Measurements from ENCODE around the gene CACNA2D3. TPM values are rescaled to one million over a fixed set of nuclear protein-coding genes. Genes with fewer than 3 reads are reported as not detected.

Gene CACNA2D3
- total RNA-seq, 8 experiments from 2014 or later, result 0.49 to 20.7 (median 9.7) TPM; not detected in 1

DNA sequence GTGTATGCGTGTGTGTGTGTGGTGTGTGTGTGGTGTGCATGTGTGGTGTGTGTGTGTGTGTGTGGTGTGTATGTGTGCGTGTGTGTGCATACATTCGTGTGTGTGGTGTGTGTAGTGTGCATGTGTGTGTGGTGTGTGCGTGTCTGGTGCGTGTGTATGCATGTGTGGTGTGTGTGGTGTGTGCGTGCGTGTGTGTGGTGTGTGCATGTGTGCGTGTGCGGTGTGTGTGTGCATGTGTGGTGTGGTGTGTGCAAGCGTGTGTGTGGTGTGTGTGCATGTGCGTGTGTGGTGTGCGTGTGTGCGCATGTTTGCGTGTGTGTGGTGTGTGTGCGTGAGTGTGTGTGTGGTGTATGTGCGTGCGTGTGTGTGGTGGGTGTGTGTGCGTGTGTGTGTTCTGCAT is 595.2 kb downstream of the CACNA2D3 start:
- WGBS, 10 experiments, result 67 to 100% (median 94%) methylated on average over 1 to 9 of the region's 18 CpGs; no CpG with 5 or more reads in 2 of the 10 experiments
- in situ Hi-C loops (cut with MboI; ENCODE audit: low pct_unique_long_range_greater_than_20kb in 2 of 9, low sequenced_read_pairs in 9 of 9, unreplicated experiment in 9 of 9), result no loop called here

GRCh38 chr3:54719914-54720313 is 597.6 kb downstream of the CACNA2D3 start:
- in situ Hi-C loops (cut with MboI; ENCODE audit: low pct_unique_long_range_greater_than_20kb in 2 of 9, low sequenced_read_pairs in 9 of 9, unreplicated experiment in 9 of 9), result no loop called here
- ATAC-seq (replicated peaks in 6 of 8), result no peak
- 13 to 100% (median 86%) methylated on average over 1 of the region's 1 CpG; no CpG with 5 or more reads in 1 of the 10 experiments for WGBS, 10 experiments

More for the DNA sequence above, 595.2 kb downstream of the CACNA2D3 start:
- ATAC-seq (replicated peaks in 6 of 8), result no peak
- H3K4me3 ChIP-seq, result no peak overlapping the region
- no peak overlapping the region for H3K27ac ChIP-seq
- no peaks in the 10 kb centered on the region for H3K4me1 ChIP-seq (replicated peaks in 1 of 2)

GRCh38 chr3:54720604-54721003 is 598.3 kb downstream of the CACNA2D3 start:
- no peak overlapping the region for H3K27ac ChIP-seq
- no peak overlapping the region for H3K4me3 ChIP-seq
- no peak for ATAC-seq (replicated peaks in 6 of 8)
- H3K4me1 ChIP-seq (replicated peaks in 1 of 2), result no peaks in the 10 kb centered on the region
- in situ Hi-C loops (cut with MboI; ENCODE audit: low pct_unique_long_range_greater_than_20kb in 2 of 9, low sequenced_read_pairs in 9 of 9, unreplicated experiment in 9 of 9), result no loop called here
- 0 to 100% (median 80%) methylated on average over 1 of the region's 1 CpG; no CpG with 5 or more reads in 1 of the 10 experiments for WGBS, 10 experiments

More at GRCh38 chr3:54719914-54720313, 597.6 kb downstream of the CACNA2D3 start:
- no peaks in the 10 kb centered on the region for H3K4me1 ChIP-seq (replicated peaks in 1 of 2)
- no peak overlapping the region for H3K4me3 ChIP-seq
- no peak overlapping the region for H3K27ac ChIP-seq

GRCh38 chr3:54731732-54732445 is 609.5 kb downstream of the CACNA2D3 start:
- no peak overlapping the region for H3K4me3 ChIP-seq
- WGBS, 10 experiments, result 42 to 96% (median 75%) methylated on average over 4 to 10 of the region's 10 CpGs
- in situ Hi-C loops (cut with MboI; ENCODE audit: low pct_unique_long_range_greater_than_20kb in 2 of 9, low sequenced_read_pairs in 9 of 9, unreplicated experiment in 9 of 9), result no loop called here
- peaks cover 0 to 2% of the 10 kb centered on the region in 2 donors for H3K4me1 ChIP-seq (replicated peaks in 1 of 2)
- ATAC-seq (replicated peaks in 6 of 8), result no peak
- H3K27ac ChIP-seq, result no peak overlapping the region

GRCh38 chr3:54733106-54734006 is 611.0 kb downstream of the CACNA2D3 start:
- no peak overlapping the region for H3K4me3 ChIP-seq
- 42 to 100% (median 71%) methylated on average over 1 to 11 of the region's 11 CpGs for whole genome bisulfite sequencing, 10 experiments
- peaks cover 0 to 2% of the 10 kb centered on the region in 2 donors for H3K4me1 ChIP-seq (replicated peaks in 1 of 2)
- no peak overlapping the region for H3K27ac ChIP-seq
- ATAC-seq (replicated peaks in 6 of 8), result peak in 1 of 8 experiments; percentile 52
- in situ Hi-C loops (cut with MboI; ENCODE audit: low pct_unique_long_range_greater_than_20kb in 2 of 9, low sequenced_read_pairs in 9 of 9, unreplicated experiment in 9 of 9), result no loop called here

- 0 to 100% (median 83%) methylated on average over 1 of the region's 1 CpG; no CpG with 5 or more reads in 2 of the 10 experiments for WGBS, 10 experiments
- in situ Hi-C loops (cut with MboI; ENCODE audit: low pct_unique_long_range_greater_than_20kb in 2 of 9, low sequenced_read_pairs in 9 of 9, unreplicated experiment in 9 of 9), result no loop called here
- Histone ChIP-seq H3K4me1 (replicated peaks in 1 of 2) (peaks cover 0 to 2% of the 10 kb centered on the region in 2 donors), H3K27ac (no peak overlapping the region), H3K4me3 (no peak overlapping the region)
- peak in 2 of 8 experiments; percentile 43 to 67 for ATAC-seq (replicated peaks in 6 of 8)
These were observed 614.1 kb downstream of the CACNA2D3 start for GRCh38 chr3:54736459-54736858.

DNA sequence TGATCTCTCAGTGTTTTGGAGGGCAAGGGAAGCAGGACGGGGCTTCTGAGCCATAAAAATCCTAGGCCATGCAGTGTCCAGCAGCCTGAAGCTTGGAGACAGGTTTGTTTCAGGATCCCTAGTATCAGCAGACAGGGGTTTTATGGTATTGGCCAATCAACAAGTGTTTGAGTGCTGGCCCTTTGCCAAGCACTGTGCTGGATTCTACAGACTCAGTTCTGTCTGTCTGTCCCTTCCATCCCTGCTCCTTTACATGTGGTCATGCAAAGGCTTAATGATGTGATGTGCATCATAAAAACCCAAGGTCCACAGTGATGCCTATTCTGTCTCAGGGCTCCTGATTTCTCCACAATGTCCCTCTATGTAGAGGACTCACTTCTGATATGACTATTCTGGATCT is 621.4 kb downstream of the CACNA2D3 start:
- no peak for ATAC-seq (replicated peaks in 6 of 8)
- 0 to 100% (median 60%) methylated on average over 1 of the region's 1 CpG; no CpG with 5 or more reads in 5 of the 10 experiments for WGBS, 10 experiments
- in situ Hi-C loops (cut with MboI; ENCODE audit: low pct_unique_long_range_greater_than_20kb in 2 of 9, low sequenced_read_pairs in 9 of 9, unreplicated experiment in 9 of 9), result no loop called here
- peaks cover 0 to 6% of the 10 kb centered on the region in 2 donors for H3K4me1 ChIP-seq (replicated peaks in 1 of 2)
- no peak overlapping the region for H3K27ac ChIP-seq
- no peak overlapping the region for H3K4me3 ChIP-seq

DNA sequence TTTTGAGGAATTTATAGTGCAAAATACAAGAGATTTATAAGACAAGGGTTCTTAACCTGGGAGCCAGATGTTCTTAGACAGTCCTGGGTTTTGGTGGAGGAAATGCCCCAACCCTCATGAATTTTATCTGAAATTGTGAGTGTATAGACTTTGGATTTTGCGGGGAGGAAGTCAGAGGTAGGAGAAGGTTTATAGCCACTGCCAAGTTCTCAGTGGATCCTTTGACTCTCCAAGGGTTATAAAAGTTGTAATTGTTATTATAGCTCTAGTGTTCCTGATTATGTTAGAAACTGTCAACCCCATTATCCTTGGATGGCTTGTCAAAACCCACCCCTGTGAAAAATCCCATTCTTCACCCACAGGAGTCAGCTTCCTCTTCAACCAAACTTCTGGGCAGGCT is 621.9 kb downstream of the CACNA2D3 start:
- in situ Hi-C loops (cut with MboI; ENCODE audit: low pct_unique_long_range_greater_than_20kb in 2 of 9, low sequenced_read_pairs in 9 of 9, unreplicated experiment in 9 of 9), result no loop called here
- ATAC-seq (replicated peaks in 6 of 8), result no peak
- H3K4me1 ChIP-seq (replicated peaks in 1 of 2), result peaks cover 0 to 6% of the 10 kb centered on the region in 2 donors
- whole genome bisulfite sequencing, 10 experiments, result 67 to 100% (median 92%) methylated on average over 1 of the region's 1 CpG; no CpG with 5 or more reads in 4 of the 10 experiments
- no peak overlapping the region for H3K4me3 ChIP-seq
- no peak overlapping the region for H3K27ac ChIP-seq

DNA sequence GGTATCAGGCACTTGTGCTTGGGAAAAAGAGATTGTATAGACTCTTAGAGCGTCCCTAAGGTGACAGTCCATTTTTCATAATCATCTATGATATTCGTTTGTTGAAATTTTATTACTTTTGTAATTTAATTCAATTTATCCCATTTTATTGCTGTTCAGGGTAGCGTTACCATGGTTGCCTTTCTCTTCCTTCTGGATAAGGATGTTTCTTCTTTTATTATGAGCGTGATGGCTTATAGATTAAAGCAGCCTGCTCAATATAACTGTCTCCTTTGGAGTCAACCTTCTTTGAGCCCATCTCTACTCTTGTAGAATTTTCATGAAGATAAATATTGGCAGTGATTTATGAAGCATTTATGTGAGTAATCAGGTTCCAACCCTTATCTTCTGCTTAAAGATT is 623.5 kb downstream of the CACNA2D3 start:
- H3K4me3 ChIP-seq, result no peak overlapping the region
- in situ Hi-C loops (cut with MboI; ENCODE audit: low pct_unique_long_range_greater_than_20kb in 2 of 9, low sequenced_read_pairs in 9 of 9, unreplicated experiment in 9 of 9), result no loop called here
- peak in 1 of 8 experiments; percentile 61 for ATAC-seq (replicated peaks in 6 of 8)
- WGBS, 10 experiments, result 23 to 96% (median 79%) methylated on average over 3 to 4 of the region's 4 CpGs; no CpG with 5 or more reads in 1 of the 10 experiments
- H3K4me1 ChIP-seq (replicated peaks in 1 of 2), result peaks cover 0 to 6% of the 10 kb centered on the region in 2 donors
- H3K27ac ChIP-seq, result no peak overlapping the region

- H3K4me1 ChIP-seq (replicated peaks in 1 of 2), result peaks cover 0 to 6% of the 10 kb centered on the region in 2 donors
- no peak for ATAC-seq (replicated peaks in 6 of 8)
- no peak overlapping the region for H3K4me3 ChIP-seq
- WGBS, 10 experiments, result 0 to 100% (median 100%) methylated on average over 1 of the region's 1 CpG; no CpG with 5 or more reads in 3 of the 10 experiments
- in situ Hi-C loops (cut with MboI; ENCODE audit: low pct_unique_long_range_greater_than_20kb in 2 of 9, low sequenced_read_pairs in 9 of 9, unreplicated experiment in 9 of 9), result no loop called here
- no peak overlapping the region for H3K27ac ChIP-seq
These were observed 624.4 kb downstream of the CACNA2D3 start for GRCh38 chr3:54746722-54747121.

DNA sequence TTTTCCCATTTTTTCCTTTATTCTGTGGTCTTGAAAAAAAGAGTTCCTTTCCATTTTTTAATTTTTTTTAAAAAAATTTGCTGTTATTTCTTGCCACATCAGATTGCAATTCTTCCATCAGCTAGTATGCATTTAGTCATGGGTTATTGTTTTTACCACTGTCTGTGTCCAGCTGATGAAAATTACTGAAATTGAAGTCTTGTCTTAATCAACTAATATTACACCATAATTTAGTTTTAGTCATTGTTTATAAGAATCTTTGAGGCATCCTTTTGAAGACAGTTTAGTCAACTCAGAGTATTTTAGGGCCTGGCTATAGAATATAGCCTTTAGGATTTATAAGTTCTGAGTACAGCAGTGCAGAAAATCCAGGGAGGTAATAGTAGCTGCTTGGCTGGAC is 633.4 kb downstream of the CACNA2D3 start:
- ATAC-seq (replicated peaks in 6 of 8), result no peak
- H3K27ac ChIP-seq, result no peak overlapping the region
- peaks cover 0 to 9% of the 10 kb centered on the region in 2 donors for H3K4me1 ChIP-seq (replicated peaks in 1 of 2)
- no peak overlapping the region for H3K4me3 ChIP-seq
- in situ Hi-C loops (cut with MboI; ENCODE audit: low pct_unique_long_range_greater_than_20kb in 2 of 9, low sequenced_read_pairs in 9 of 9, unreplicated experiment in 9 of 9), result no loop called here

DNA sequence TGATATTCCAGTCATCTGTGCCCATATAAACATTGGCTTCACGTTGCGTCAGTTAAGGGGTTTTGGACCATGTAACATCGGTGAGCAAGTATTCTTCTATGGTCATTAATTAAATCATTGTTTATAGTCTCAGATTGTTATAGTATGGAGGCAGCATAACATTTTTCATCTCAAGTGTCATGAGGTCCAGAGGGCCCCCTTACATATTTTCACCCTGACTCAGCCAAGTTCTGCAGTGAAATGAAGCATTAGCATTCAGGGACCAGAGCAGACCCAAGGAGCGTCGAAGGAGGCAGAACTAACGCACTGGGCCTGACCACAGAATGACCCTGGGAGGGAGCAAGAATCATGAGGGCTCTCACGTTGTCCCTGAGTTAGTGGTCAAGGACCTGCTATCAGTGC is 634.0 kb downstream of the CACNA2D3 start:
- 40 to 93% (median 71%) methylated on average over 2 to 7 of the region's 7 CpGs; no CpG with 5 or more reads in 3 of the 10 experiments for WGBS, 10 experiments
- ATAC-seq (replicated peaks in 6 of 8), result peak in 7 of 8 experiments; percentile 30 to 93 (median 81)
- peak overlapping the region in 1 of 2 donors; percentile 24 for H3K27ac ChIP-seq
- in situ Hi-C loops (cut with MboI; ENCODE audit: low pct_unique_long_range_greater_than_20kb in 2 of 9, low sequenced_read_pairs in 9 of 9, unreplicated experiment in 9 of 9), result no loop called here
- no peak overlapping the region for H3K4me3 ChIP-seq
- peaks cover 0 to 9% of the 10 kb centered on the region in 2 donors for H3K4me1 ChIP-seq (replicated peaks in 1 of 2)

- Histone ChIP-seq H3K4me3 (no peak overlapping the region), H3K27ac (no peak overlapping the region), H3K4me1 (replicated peaks in 1 of 2) (peaks cover 0 to 9% of the 10 kb centered on the region in 2 donors)
- in situ Hi-C loops (cut with MboI; ENCODE audit: low pct_unique_long_range_greater_than_20kb in 2 of 9, low sequenced_read_pairs in 9 of 9, unreplicated experiment in 9 of 9), result no loop called here
- WGBS, 10 experiments, result 57 to 90% (median 80%) methylated on average over 1 to 2 of the region's 3 CpGs; no CpG with 5 or more reads in 7 of the 10 experiments
- no peak for ATAC-seq (replicated peaks in 6 of 8)
These were observed 636.1 kb downstream of the CACNA2D3 start for GRCh38 chr3:54758461-54758860.

Measured in motor neuron (in vitro differentiated cells).